GM12873 (cell line): ENCODE measurements around the gene PARP3.

ENCODE experiments used
- TF ChIP-seq, protein P1 (sequence below): IDR thresholded peaks from 2 replicates; pipeline ENCODE4 v1.5.1; 2012; ENCODE audit warnings: low read depth, mild to moderate bottlenecking, moderate library complexity, low read length, control low read depth; ENCODE audit not compliant: insufficient read depth; ENCODE audit errors: missing control alignments

The PARP3 gene

GRCh38 chr3:51957520-51958205 is 15.5 kb downstream of the PARP3 start:
- TF ChIP-seq, protein P1, sequence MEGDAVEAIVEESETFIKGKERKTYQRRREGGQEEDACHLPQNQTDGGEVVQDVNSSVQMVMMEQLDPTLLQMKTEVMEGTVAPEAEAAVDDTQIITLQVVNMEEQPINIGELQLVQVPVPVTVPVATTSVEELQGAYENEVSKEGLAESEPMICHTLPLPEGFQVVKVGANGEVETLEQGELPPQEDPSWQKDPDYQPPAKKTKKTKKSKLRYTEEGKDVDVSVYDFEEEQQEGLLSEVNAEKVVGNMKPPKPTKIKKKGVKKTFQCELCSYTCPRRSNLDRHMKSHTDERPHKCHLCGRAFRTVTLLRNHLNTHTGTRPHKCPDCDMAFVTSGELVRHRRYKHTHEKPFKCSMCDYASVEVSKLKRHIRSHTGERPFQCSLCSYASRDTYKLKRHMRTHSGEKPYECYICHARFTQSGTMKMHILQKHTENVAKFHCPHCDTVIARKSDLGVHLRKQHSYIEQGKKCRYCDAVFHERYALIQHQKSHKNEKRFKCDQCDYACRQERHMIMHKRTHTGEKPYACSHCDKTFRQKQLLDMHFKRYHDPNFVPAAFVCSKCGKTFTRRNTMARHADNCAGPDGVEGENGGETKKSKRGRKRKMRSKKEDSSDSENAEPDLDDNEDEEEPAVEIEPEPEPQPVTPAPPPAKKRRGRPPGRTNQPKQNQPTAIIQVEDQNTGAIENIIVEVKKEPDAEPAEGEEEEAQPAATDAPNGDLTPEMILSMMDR: no peak

GRCh38 chr3:51958603-51959521 is 16.7 kb downstream of the PARP3 start:
- TF ChIP-seq, protein P1: no peak

GRCh38 chr3:51959651-51960050 is 17.5 kb downstream of the PARP3 start:
- TF ChIP-seq, protein P1: no peak

DNA sequence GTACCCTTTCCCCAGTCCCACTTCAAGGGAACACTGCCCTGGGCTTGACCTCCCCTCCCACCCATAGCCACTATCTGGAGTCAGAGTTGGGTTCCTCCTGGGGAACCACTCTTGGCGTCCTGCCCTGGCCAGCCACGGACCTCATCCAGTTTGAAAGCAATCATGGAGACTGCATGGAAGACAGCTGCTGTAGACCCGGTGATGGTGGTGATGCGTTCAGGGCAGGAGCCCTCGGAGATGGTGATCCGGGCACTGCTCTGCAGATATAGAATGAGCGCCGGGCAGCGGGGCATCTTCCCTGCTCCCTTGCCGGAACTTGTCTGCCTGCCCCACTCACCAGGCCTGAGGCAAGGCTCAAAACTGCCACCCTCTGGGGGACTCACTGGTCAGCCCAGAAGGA is 18.2 kb downstream of the PARP3 start:
- TF ChIP-seq, protein P1: no peak

GRCh38 chr3:51961011-51961410 is 18.8 kb downstream of the PARP3 start:
- TF ChIP-seq, protein P1: no peak

DNA sequence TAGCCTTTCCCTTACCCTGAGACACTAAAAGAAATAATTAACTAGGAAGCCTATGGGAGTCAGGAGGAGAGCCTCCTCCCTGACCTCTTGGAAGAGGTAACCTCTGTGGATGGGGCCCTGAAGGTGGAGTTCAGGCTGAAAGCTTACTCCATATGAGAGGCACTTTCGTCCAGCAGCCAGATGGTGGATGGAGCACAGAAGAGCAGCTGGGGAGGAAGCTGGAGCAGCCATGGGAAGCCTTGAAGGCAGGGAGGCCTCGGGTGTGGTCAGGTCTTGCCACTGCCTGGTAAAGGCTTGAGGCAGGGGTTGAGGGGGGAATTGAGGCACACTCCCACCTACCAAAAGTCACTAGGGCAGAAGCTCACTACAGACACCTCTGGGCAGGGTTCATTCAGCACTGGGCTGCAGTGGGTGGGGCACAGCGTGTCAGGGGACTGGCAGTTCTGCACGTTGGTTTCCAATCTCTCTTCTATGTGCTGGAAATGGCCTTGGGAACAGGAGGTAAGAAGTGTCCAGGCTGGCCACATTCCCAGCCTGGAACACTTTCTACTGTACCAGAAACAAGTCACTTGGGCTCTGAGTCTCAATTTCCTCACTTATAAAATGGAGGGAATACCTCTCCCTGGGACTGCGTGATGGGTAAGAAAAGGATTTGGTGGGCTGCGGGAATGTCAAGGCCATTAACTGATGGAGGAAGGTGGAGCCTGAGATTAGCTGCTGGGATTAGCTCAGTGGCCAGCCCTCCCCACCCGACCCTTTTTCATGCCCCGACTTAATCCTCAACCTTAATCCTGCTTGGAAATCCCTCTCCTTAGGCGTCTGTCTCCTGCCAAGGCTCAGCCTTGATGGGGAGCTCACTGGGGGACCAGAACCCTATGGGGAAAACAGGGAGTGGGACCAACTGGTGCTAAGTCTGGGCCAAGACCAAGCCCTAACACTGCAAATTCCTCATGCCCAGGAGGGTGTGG is 19.7 kb downstream of the PARP3 start:
- TF ChIP-seq, protein P1: no peak
